ENCODE data around the gene S100A11. TPM values are rescaled to one million over a fixed set of nuclear protein-coding genes. Genes with fewer than 3 reads are reported as not detected.
A peak's percentile ranks its signal among the peaks of the same experiment; 100 is the strongest.

The S100A11 gene
- total RNA-seq, 6 donors from 2014 or later = 317 to 578 (median 488) TPM

GRCh38 chr1:152001631-152002584 lies 34.9 kb downstream of the S100A11 start:
- Histone ChIP-seq H3K36me3 (no peaks in the 10 kb centered on the region), H3K27ac (peak overlapping the region; percentile 10 to 76 (median 58)), H3K27me3 (no peaks in the 10 kb centered on the region), H3K4me3 (no peak overlapping the region), H3K4me1 (peaks cover 4 to 10% (median 8%) of the 10 kb centered on the region in 4 donors), H3K9me3 (no peaks in the 10 kb centered on the region)
- DNase-seq = peak in 1 of 2 donors; percentile 90
- TF ChIP-seq CTCF (IDR thresholded peaks at IDR 0.05) (peak; percentile 86 to 96 (median 91)), POLR2AphosphoS5 (IDR thresholded peaks at IDR 0.05) (no peak)
- WGBS, 2 donors = 65 to 70% methylated on average over 4 of the region's 4 CpGs
- ATAC-seq (ENCODE audit: low FRiP score in 2 of 2) = peak; percentile 84 to 89

GRCh38 chr1:152000964-152001630 lies 35.7 kb downstream of the S100A11 start:
- no peaks in the 10 kb centered on the region for H3K9me3 ChIP-seq
- no peaks in the 10 kb centered on the region for H3K27me3 ChIP-seq
- H3K4me1 ChIP-seq = peaks cover 4 to 10% (median 8%) of the 10 kb centered on the region in 4 donors
- ATAC-seq (ENCODE audit: low FRiP score in 2 of 2) (peak in 1 of 2 donors; percentile 82), DNase-seq (no peak)
- peak overlapping the region; percentile 10 to 76 (median 58) for H3K27ac ChIP-seq
- TF ChIP-seq POLR2A (IDR thresholded peaks at IDR 0.05) (no peak), EP300 (IDR thresholded peaks at IDR 0.05) (no peak), POLR2AphosphoS5 (IDR thresholded peaks at IDR 0.05) (no peak), CTCF (IDR thresholded peaks at IDR 0.05) (no peak)
- no peaks in the 10 kb centered on the region for H3K36me3 ChIP-seq
- 72 to 75% methylated on average over 4 of the region's 4 CpGs for WGBS, 2 donors
- H3K4me3 ChIP-seq = no peak overlapping the region

GRCh38 chr1:151998611-151999362 lies 38.0 kb downstream of the S100A11 start:
- Histone ChIP-seq H3K4me1 (peaks cover 16 to 26% (median 20%) of the 10 kb centered on the region in 4 donors), H3K36me3 (no peaks in the 10 kb centered on the region), H3K27me3 (no peaks in the 10 kb centered on the region), H3K9me3 (no peaks in the 10 kb centered on the region), H3K4me3 (no peak overlapping the region), H3K27ac (no peak overlapping the region)
- no peak for TF ChIP-seq POLR2AphosphoS5 (IDR thresholded peaks at IDR 0.05)
- TF ChIP-seq POLR2A (IDR thresholded peaks at IDR 0.05) = no peak
- no peak for TF ChIP-seq CTCF (IDR thresholded peaks at IDR 0.05)
- no peak for TF ChIP-seq EP300 (IDR thresholded peaks at IDR 0.05)
- ATAC-seq (ENCODE audit: low FRiP score in 2 of 2) (no peak), DNase-seq (no peak)

GRCh38 chr1:151997284-151997570 lies 39.6 kb downstream of the S100A11 start:
- no peak for TF ChIP-seq POLR2A (IDR thresholded peaks at IDR 0.05)
- no peak for TF ChIP-seq POLR2AphosphoS5 (IDR thresholded peaks at IDR 0.05)
- TF ChIP-seq CTCF (IDR thresholded peaks at IDR 0.05) = no peak
- TF ChIP-seq EP300 (IDR thresholded peaks at IDR 0.05) = no peak
- no peak overlapping the region for H3K27ac ChIP-seq
- no peaks in the 10 kb centered on the region for H3K27me3 ChIP-seq
- no peak overlapping the region for H3K4me3 ChIP-seq
- no peak for DNase-seq
- peaks cover 21 to 34% (median 21%) of the 10 kb centered on the region in 4 donors for H3K4me1 ChIP-seq
- no peaks in the 10 kb centered on the region for H3K36me3 ChIP-seq
- H3K9me3 ChIP-seq = no peaks in the 10 kb centered on the region
- no peak for ATAC-seq (ENCODE audit: low FRiP score in 2 of 2)
- 86 to 91% methylated on average over 1 of the region's 1 CpG for WGBS, 2 donors
